GM12878 (cell line): ENCODE measurements around the gene PRKG1.

Experiments used
- ATF3 ChIP-seq: IDR thresholded peaks from 2 replicates; pipeline ENCODE4 v1.6.1; 2011; ENCODE audit warnings: low read depth, mild to moderate bottlenecking, low read length, moderate library complexity, borderline replicate concordance; ENCODE audit errors: extremely low read depth
- CREB1 ChIP-seq: IDR thresholded peaks from 2 replicates; pipeline ENCODE4 v1.6.1; 2012; ENCODE audit warnings: low read depth, mild to moderate bottlenecking, inconsistent platforms
- CTCF ChIP-seq, 3 experiments: IDR thresholded peaks in 2 of 3; conservative IDR thresholded peaks in 1 of 3; 2 replicates each; pipeline ENCODE4 v1.5.1; 2011; ENCODE audit warnings: low read depth in 3 of 3, low read length in 3 of 3, mild to moderate bottlenecking in 3 of 3, control low read depth in 2 of 3, moderate library complexity in 2 of 3, inconsistent platforms in 1 of 3, mixed read lengths in 1 of 3; ENCODE audit not compliant: control insufficient read depth in 2 of 3, insufficient read depth in 1 of 3; ENCODE audit errors: extremely low read depth in 1 of 3
- CUX1 ChIP-seq: IDR thresholded peaks from 2 replicates; pipeline ENCODE4 v1.6.1; 2012; ENCODE audit warnings: improper control_type of control experiment, low read depth, low read length; ENCODE audit not compliant: insufficient replicate concordance
- MTA2 ChIP-seq: fragments of 450-650 bp; IDR thresholded peaks from 2 replicates; pipeline ENCODE4 v1.6.1; 2016; ENCODE audit warnings: low read depth, mild to moderate bottlenecking, moderate library complexity
- NFXL1 ChIP-seq: fragments of 450-650 bp; IDR thresholded peaks from 2 replicates; pipeline ENCODE4 v1.6.1; 2017; ENCODE audit warnings: antibody characterized with exemption, mild to moderate bottlenecking, borderline replicate concordance
- NR2C2 ChIP-seq: IDR thresholded peaks from 2 replicates; pipeline ENCODE4 v1.6.1; 2011; ENCODE audit warnings: borderline replicate concordance, low read depth; ENCODE audit not compliant: control insufficient read depth, insufficient read length
- POU2F2 ChIP-seq: IDR thresholded peaks from 3 replicates; pipeline ENCODE4 v1.6.1; 2011; ENCODE audit warnings: low read depth, mild to moderate bottlenecking, low read length, borderline replicate concordance
- PRDM15 ChIP-seq: fragments of 450-650 bp; formaldehyde crosslinking; IDR thresholded peaks from 2 replicates; pipeline ENCODE4 v1.4.0; 2020; ENCODE audit warnings: mild to moderate bottlenecking, moderate library complexity
- RB1 ChIP-seq: fragments of 450-650 bp; formaldehyde crosslinking; IDR thresholded peaks from 2 replicates; pipeline ENCODE4 v1.6.1; 2017; ENCODE audit warnings: mild to moderate bottlenecking, borderline replicate concordance
- SIN3A ChIP-seq: IDR thresholded peaks from 2 replicates; pipeline ENCODE4 v1.6.1; 2012; ENCODE audit warnings: low read depth, low read length, improper control_type of control experiment
- SRF ChIP-seq, 2 experiments: IDR thresholded peaks; 2 replicates each; pipeline ENCODE4 v1.6.1; 2011; ENCODE audit warnings: low read depth in 2 of 2, low read length in 2 of 2, mild to moderate bottlenecking in 1 of 2, moderate library complexity in 1 of 2
- SUZ12 ChIP-seq: fragments of 200-600 bp; sonication (generic); IDR thresholded peaks from one replicate; pipeline ENCODE4 v1.6.1; 2018; ENCODE audit warnings: antibody characterized with exemption, mild to moderate bottlenecking; ENCODE audit not compliant: unreplicated experiment

- no peak for TF ChIP-seq PRDM15
- TF ChIP-seq CREB1 = no peak
- no peak for TF ChIP-seq NR2C2
- TF ChIP-seq SUZ12 = no peak
- no peak for TF ChIP-seq CTCF (IDR thresholded peaks at IDR 0.05 in 2 of 3, conservative IDR thresholded peaks at IDR 0.05 in 1 of 3; ENCODE audit: control insufficient read depth in 2 of 3, extremely low read depth in 1 of 3, insufficient read depth in 1 of 3, low read depth in 3 of 3, low read length in 3 of 3)
- TF ChIP-seq SRF (IDR thresholded peaks at IDR 0.05; ENCODE audit: low read depth in 2 of 2, low read length in 2 of 2) = no peak
- no peak for TF ChIP-seq MTA2
- TF ChIP-seq RB1 = no peak
- TF ChIP-seq NFXL1 = no peak
- TF ChIP-seq POU2F2 = no peak
- TF ChIP-seq SIN3A = no peak
- no peak for TF ChIP-seq ATF3
- no peak for TF ChIP-seq CUX1
These were observed 909.2 kb downstream of the PRKG1 start for GRCh38 chr10:51983481-51983880.
